ENCODE results near the gene SCFD2. TPM values are rescaled to one million over a fixed set of nuclear protein-coding genes. Genes with fewer than 3 reads are reported as not detected.

The SCFD2 gene
- total and polyA plus RNA-seq, 2 donors (not counting 3 experiments of a cell fraction or from before 2014, with no cell fraction given) = 12.3 to 22.8 TPM

GRCh38 chr4:52864793-52865192, 501.1 kb downstream of the SCFD2 start:
- CTCF ChIA-PET = interaction anchor here (1.0 to 1.7 kb wide), 6 partner anchors 17 to 1368 kb away, joined by 3 to 7 read pairs (median 5); no protein-coding TSS in a partner anchor
- no peak for FAIRE-seq

More at GRCh38 chr4:52864793-52865192, 501.1 kb downstream of the SCFD2 start:
- Histone ChIP-seq H3K4me2 (ENCODE audit: insufficient read depth, low read length) (no peak overlapping the region), H3K9ac (replicated peaks; ENCODE audit: extremely low read depth, insufficient read depth, low read length) (no peak overlapping the region), H3K27ac (ENCODE audit: insufficient read depth, low read depth, low read length) (no peak overlapping the region), H3K4me1 (ENCODE audit: control insufficient read depth, extremely low read depth, insufficient read depth, low read length) (peaks cover 9% of the 10 kb centered on the region), H3K9me1 (replicated peaks; ENCODE audit: control insufficient read depth, extremely low read depth, insufficient read depth, low read length) (no peaks in the 10 kb centered on the region), H4K20me1 (replicated peaks; ENCODE audit: control insufficient read depth, extremely low read depth, insufficient read depth, low read length) (no peaks in the 10 kb centered on the region), H3K4me3 (replicated peaks in 1 of 3; ENCODE audit: insufficient read depth in 1 of 3, low read depth in 1 of 3, low read length in 3 of 3) (no peak overlapping the region), H2AFZ (ENCODE audit: low read depth, low read length) (no peak overlapping the region), H3K27me3 (ENCODE audit: control insufficient read depth in 2 of 2, insufficient read depth in 2 of 2, low read length in 2 of 2) (peaks cover 26 to 48% of the 10 kb centered on the region in 2 experiments), H3K79me2 (ENCODE audit: control insufficient read depth, insufficient read depth, low read length) (no peaks in the 10 kb centered on the region), H3K36me3 (ENCODE audit: control insufficient read depth in 2 of 2, extremely low read depth in 1 of 2, insufficient read depth in 2 of 2, low read length in 2 of 2) (no peaks in the 10 kb centered on the region), H3K9me3 (replicated peaks; ENCODE audit: control insufficient read depth, insufficient read depth, low read length) (no peaks in the 10 kb centered on the region)
- dilution Hi-C loops (cut with MboI; ENCODE audit: extremely low pct_ligation_motif_present, low sequenced_read_pairs) (no loop called here), intact Hi-C loops (cut with micrococcal nuclease) (loop anchor here (5.0 to 10.0 kb wide), 3 partner anchors 48 to 320 kb away; partner anchors contain the start of gene USP46)
- TF ChIP-seq EZH2 (IDR thresholded peaks at IDR 0.05; ENCODE audit: borderline replicate concordance, low read depth, low read length, severe bottlenecking) (no peak), JUN (IDR thresholded peaks at IDR 0.05; ENCODE audit: borderline replicate concordance, insufficient read depth, insufficient read length, low read depth) (no peak), CTCF (IDR thresholded peaks at IDR 0.05; ENCODE audit: extremely low read depth in 1 of 2, insufficient read depth in 1 of 2, low read depth in 1 of 2, low read length in 2 of 2) (no peak), POLR2AphosphoS5 (IDR thresholded peaks at IDR 0.05; ENCODE audit: insufficient read depth, low read depth, low read length) (no peak), MYC (IDR thresholded peaks at IDR 0.05; ENCODE audit: low read depth, low read length) (no peak), MAX (IDR thresholded peaks at IDR 0.05; ENCODE audit: insufficient read depth, insufficient read length) (no peak), FOS (IDR thresholded peaks at IDR 0.05; ENCODE audit: borderline replicate concordance, insufficient read depth, low read length) (no peak), POLR2A (IDR thresholded peaks at IDR 0.05; ENCODE audit: low read depth, low read length) (no peak), GATA2 (IDR thresholded peaks at IDR 0.05; ENCODE audit: insufficient read depth, insufficient read length, low read depth, low read length) (no peak)
- peak; percentile 97 for DNase-seq (ENCODE audit: low read depth, low spot score)
- POLR2A ChIA-PET = no interaction called here
- BruUV-seq (replicated peaks) = no TSS peak
